COLO829 (cell line): ENCODE data around the gene MAIP1.

Experiments
- DNase-seq: peaks from one replicate; pipeline ENCODE4 v3.0.0; 2012; ENCODE audit warnings: low spot score

MAIP1 gene

DNA sequence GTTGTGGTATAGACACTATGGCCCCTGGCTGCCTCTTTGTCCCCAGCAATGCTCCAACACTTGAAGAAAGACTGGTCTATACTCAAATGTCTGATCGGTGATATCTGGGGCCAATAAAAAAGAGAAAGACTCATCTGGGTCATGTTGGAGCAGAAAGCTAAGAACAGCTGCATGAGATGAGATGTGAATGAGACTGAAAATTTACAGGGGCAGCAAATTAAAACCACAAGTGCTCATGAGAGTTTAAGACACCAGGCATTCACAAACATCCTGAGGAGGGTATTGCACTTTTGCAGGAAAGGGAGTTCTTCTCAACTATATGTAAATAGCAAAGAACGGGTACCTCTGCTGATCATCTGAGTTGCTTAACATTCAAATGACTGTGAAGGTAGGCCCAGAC lies 36.3 kb downstream of the MAIP1 start:
- DNase-seq, result no peak

DNA sequence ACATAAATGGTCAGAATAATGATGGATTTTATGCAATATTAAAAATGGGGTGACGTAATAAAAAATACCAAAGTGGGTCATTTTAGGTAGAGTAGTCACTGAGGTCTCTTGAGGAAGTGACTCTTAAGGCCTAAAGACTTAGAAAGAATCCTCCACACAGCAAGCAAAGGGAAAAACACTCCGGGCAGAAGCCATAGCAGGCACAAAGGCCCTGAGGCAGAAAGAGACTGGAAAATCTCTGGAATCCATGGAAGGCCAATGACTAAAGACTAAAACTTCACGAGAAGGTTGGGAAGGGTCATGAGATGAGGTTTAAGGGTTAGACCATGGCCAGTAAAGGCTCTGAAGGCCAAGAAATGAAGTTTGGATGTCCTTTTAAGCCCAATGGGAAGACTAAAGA lies 36.9 kb downstream of the MAIP1 start:
- no peak for DNase-seq

DNA sequence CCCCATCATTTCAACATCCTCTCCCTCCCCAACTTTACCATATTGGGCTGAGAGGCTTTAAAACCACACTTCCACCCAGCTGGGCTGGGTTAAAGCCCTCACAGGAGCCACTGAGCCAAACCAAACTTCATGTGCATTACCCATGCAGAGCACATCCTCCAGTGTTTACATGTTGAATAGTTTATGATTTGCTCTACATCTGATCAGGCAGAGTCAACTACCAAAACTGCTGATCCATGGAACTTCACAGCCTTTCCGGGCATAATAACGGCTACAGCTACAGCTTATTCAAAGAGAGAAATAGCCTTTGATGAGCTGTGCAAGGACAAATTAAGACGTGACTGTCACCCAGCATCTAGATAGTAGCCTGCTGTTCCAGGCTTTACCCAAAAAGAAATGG lies 39.0 kb downstream of the MAIP1 start:
- no peak for DNase-seq

DNA sequence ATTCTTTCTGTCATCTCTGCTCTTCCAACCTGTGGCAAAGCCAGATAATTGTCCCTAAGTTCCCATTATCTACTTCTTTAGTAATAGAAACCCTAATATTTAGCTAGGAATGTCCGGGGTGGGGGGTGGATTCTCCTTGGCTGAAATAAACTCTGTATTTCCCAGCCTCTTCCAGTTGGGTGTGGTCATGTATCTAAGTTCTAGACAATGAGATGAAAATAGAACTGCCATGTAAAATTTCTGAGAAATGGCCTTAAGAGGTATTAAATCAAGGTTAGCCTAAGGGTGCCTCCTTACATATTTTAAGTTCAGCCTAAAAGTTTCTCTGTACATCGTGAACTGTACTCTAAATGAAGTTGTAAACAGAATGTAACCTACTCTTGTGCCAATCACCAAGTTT lies 39.5 kb downstream of the MAIP1 start:
- no peak for DNase-seq

GRCh38 chr2:199997296-199997695 lies 41.9 kb downstream of the MAIP1 start:
- DNase-seq, result no peak

DNA sequence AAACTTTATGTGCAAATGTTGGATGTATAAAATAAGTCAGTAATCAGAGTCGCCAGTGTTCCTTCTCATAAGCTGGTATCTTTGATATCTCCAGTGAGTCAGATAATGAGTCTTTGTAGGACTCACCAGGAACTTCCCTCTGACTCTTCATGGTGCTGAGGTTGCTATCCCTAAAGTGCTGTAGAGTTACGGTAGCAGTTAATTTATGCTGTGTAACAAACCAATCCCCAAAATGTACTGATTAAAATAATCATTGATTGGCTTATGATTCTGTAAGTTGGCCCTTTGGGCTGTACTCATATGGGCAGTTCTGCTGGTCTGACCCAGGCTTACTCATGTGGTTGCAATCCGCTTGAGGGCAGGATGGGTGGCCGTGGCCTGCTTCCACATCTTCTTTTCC lies 43.8 kb downstream of the MAIP1 start:
- no peak for DNase-seq

GRCh38 chr2:200000444-200001163 lies 45.2 kb downstream of the MAIP1 start:
- DNase-seq, result no peak

- peak; percentile 68 for DNase-seq
Observed at GRCh38 chr2:200003444-200003843, 48.1 kb downstream of the MAIP1 start.

DNA sequence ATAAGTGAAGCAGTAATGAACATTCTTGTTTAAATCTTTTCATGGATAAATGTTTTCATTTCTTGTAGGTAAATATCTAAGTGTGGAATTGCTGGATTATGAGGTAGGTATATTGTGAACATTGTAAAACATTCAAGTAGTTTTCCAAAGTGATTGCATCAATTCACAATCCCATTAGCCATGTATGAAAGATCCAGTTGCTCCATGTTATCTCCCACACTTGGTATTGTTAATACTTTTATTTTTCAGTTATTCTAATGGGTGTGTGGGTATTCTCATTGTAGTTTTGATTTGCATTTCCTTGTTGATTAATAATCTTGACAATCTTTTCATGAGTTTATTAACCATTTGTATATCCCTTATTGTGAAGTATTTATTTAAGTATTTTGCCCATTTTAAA lies 50.3 kb downstream of the MAIP1 start:
- DNase-seq, result no peak

- DNase-seq, result no peak
Observed at GRCh38 chr2:200007306-200007705, 51.9 kb downstream of the MAIP1 start.

DNA sequence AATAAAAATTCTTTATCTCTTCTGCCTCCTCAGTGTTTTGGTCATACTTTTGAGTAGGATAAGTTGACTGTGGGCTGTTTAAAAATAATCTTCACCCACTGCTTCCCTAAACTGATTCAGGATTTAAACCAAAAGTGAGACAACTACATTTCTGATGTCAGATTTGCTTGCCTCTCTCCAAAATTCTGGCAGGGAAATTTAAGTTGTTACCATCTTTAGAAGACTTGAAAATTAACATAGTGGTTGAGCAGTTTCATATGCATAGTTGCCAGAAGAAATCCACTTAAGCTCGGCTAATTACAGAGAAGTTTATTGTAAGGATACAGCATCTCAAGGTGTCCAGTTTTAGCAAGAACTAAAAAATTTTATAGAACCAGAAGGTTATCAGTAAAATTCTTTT lies 57.0 kb downstream of the MAIP1 start:
- no peak for DNase-seq
